Measurements from ENCODE around the gene MRGPRX1. TPM values are rescaled to one million over a fixed set of nuclear protein-coding genes. Genes with fewer than 3 reads are reported as not detected.

Gene MRGPRX1
- total RNA-seq, 1 donor from 2014 or later: not detected

- Mint-ChIP-seq H3K4me1 (ENCODE audit: unreplicated experiment) (no peaks in the 10 kb centered on the region), H3K27me3 (peaks cover 23% of the 10 kb centered on the region), H3K36me3 (no peaks in the 10 kb centered on the region), H3K27ac (no peak overlapping the region), H3K4me3 (no peak overlapping the region), H3K9me3 (no peaks in the 10 kb centered on the region)
- TF ChIP-seq CTCF (conservative IDR thresholded peaks at IDR 0.05): no peak
- DNase-seq (ENCODE audit: extremely low spot score, unreplicated experiment): no peak
These were observed 48.6 kb downstream of the MRGPRX1 start for GRCh38 chr11:18890615-18891014.

Other genes starting within 250 kb of the MRGPRX1 start
- 3.6 and 6.5 TPM in 2 replicates for gene TMEM86A, start 240.6 kb downstream of the MRGPRX1 start, total RNA-seq (ENCODE audit: low replicate concordance)
- gene IGSF22, start 213.2 kb downstream of the MRGPRX1 start, total RNA-seq (ENCODE audit: low replicate concordance): 0.07 and 0.26 TPM in 2 replicates
- gene PTPN5, start 147.6 kb downstream of the MRGPRX1 start, total RNA-seq (ENCODE audit: low replicate concordance): 0.48 and 1.7 TPM in 2 replicates
- not detected in 2 replicates for gene MRGPRX2, start 121.3 kb upstream of the MRGPRX1 start, total RNA-seq (ENCODE audit: low replicate concordance)
- gene ZDHHC13, start 177.8 kb upstream of the MRGPRX1 start, total RNA-seq (ENCODE audit: low replicate concordance): 18.2 and 19.0 TPM in 2 replicates

Data from type B pancreatic cell (in vitro differentiated cells).